Measurements from ENCODE around the gene PRDM10.

The PRDM10 gene

GRCh38 chr11:130008326-130008725 is 5.7 kb upstream of the PRDM10 start:
- no peak for DNase-seq

GRCh38 chr11:130006929-130007328 is 4.3 kb upstream of the PRDM10 start:
- DNase-seq: no peak

GRCh38 chr11:130003717-130004001 is 1.0 kb upstream of the PRDM10 start:
- no peak for DNase-seq

GRCh38 chr11:130002846-130003716 is 446 bp upstream of the PRDM10 start:
- DNase-seq: peak; percentile 23

- no peak for DNase-seq
These were observed 929 bp downstream of the PRDM10 start for GRCh38 chr11:130001461-130002351.

- no peak for DNase-seq
These were observed 2.0 kb downstream of the PRDM10 start for GRCh38 chr11:130000552-130001176.

- DNase-seq: no peak
These were observed 3.2 kb downstream of the PRDM10 start for GRCh38 chr11:129999407-129999806.

GRCh38 chr11:129998905-129999304 is 3.7 kb downstream of the PRDM10 start:
- no peak for DNase-seq

GRCh38 chr11:129998107-129998506 is 4.5 kb downstream of the PRDM10 start:
- no peak for DNase-seq

- DNase-seq: no peak
These were observed 5.1 kb downstream of the PRDM10 start for GRCh38 chr11:129997513-129997912.

GRCh38 chr11:129996113-129996870 is 6.3 kb downstream of the PRDM10 start:
- no peak for DNase-seq

- no peak for DNase-seq
These were observed 7.5 kb downstream of the PRDM10 start for GRCh38 chr11:129995163-129995562.

- no peak for DNase-seq
These were observed 10.3 kb downstream of the PRDM10 start for GRCh38 chr11:129992161-129992944.

GRCh38 chr11:129989149-129989813 is 13.4 kb downstream of the PRDM10 start:
- DNase-seq: no peak

GRCh38 chr11:129987950-129988349 is 14.7 kb downstream of the PRDM10 start:
- no peak for DNase-seq

GRCh38 chr11:129985823-129986222 is 16.8 kb downstream of the PRDM10 start:
- no peak for DNase-seq

- no peak for DNase-seq
These were observed 22.5 kb downstream of the PRDM10 start for GRCh38 chr11:129980086-129980485.

GRCh38 chr11:129979046-129979605 is 23.5 kb downstream of the PRDM10 start:
- no peak for DNase-seq

GRCh38 chr11:129978447-129978846 is 24.2 kb downstream of the PRDM10 start:
- DNase-seq: no peak

GRCh38 chr11:129976328-129976727 is 26.3 kb downstream of the PRDM10 start:
- no peak for DNase-seq

GRCh38 chr11:129975543-129975942 is 27.1 kb downstream of the PRDM10 start:
- DNase-seq: no peak

All from cortex of kidney (tissue), 1 donor.